Adrenal gland (tissue), 12 donors: ENCODE measurements around the gene CCT2. TPM values are rescaled to one million over a fixed set of nuclear protein-coding genes. Genes with fewer than 3 reads are reported as not detected.
"Not testable (repeated sequence)": the region's sequence is repeated elsewhere in the genome, so short reads cannot be mapped to it uniquely, and the experiment has no call there.

Experiments used
- DNase-seq, 7 donors: peaks; one replicate each; pipeline ENCODE4 v3.0.0-alpha.2; 2019 to 2020
- H3K27ac ChIP-seq, 5 donors: fragments of 200-600 bp; sonication (generic) in 4 of 5; 1 replicate in 3 of 5; 2 replicates in 2 of 5; pipeline versions ENCODE4 v1.5.1 to v1.8.0; 2016 to 2020; ENCODE audit warnings: mild to moderate bottlenecking in 1 of 5
- H3K27me3 ChIP-seq: fragments of 200-600 bp; 2 replicates; pipeline ENCODE4 v1.8.0; 2021
- H3K36me3 ChIP-seq, 2 donors: fragments of 200-600 bp; replicated peaks in 1 of 2; 1 replicate in 1 of 2; 2 replicates in 1 of 2; pipeline versions ENCODE4 v1.5.1 to v1.8.0; 2018 to 2022
- H3K4me1 ChIP-seq, 2 donors: fragments of 200-600 bp; replicated peaks in 1 of 2; 1 replicate in 1 of 2; 2 replicates in 1 of 2; pipeline versions ENCODE4 v1.5.1 to v1.8.0; 2018 to 2021
- H3K4me3 ChIP-seq, 4 donors: fragments of 200-600 bp; sonication (generic) in 3 of 4; one replicate each; pipeline ENCODE4 v1.5.1; 2016 to 2018
- H3K9me3 ChIP-seq, 3 donors: fragments of 200-600 bp; sonication (generic) in 1 of 3; replicated peaks in 1 of 3; 1 replicate in 2 of 3; 2 replicates in 1 of 3; pipeline versions ENCODE4 v1.5.1 to v1.8.0; 2016 to 2021
- POLR2A ChIP-seq, 2 donors: fragments of 450-650 bp; IDR thresholded peaks; one replicate each; pipeline ENCODE4 v1.6.1; 2017; ENCODE audit warnings: antibody characterized with exemption in 2 of 2, mild to moderate bottlenecking in 2 of 2, moderate library complexity in 1 of 2
- WGBS, 4 donors: extraction: QIAGEN DNeasy Blood & Tissue Kit in 2 of 4; methylation state at CpG; one replicate each; pipeline versions ENCODE4 v1.1.5 to v1.1.7; 2013 to 2017; 5-methylcytosine and 5-hydroxymethylcytosine counted together
- intact Hi-C, 2 donors: fragments of 100-400 bp; cut with DNase I; formaldehyde crosslinking; loops; one replicate each; pipeline versions ENCODE4 v1.14.1 to v1.15.0; 2022 to 2023
- polyA plus RNA-seq, 3 donors: library from polyadenylated mRNA; stranded (reverse); fragments of 200-250 nt in 2 of 3; fragments of 350-450 nt in 1 of 3; fragmentation: Illumina TruSeq in 1 of 3; extraction: RNeasy Lipid Tissue Mini Kit (QIAGEN cat#74804) in 1 of 3; gene quantifications; one replicate each; pipeline ENCODE4 v1.2.3, GENCODE V29; 2013 to 2014
- total RNA-seq, 9 donors: library from RNA; depleted of rRNA in 4 of 9; stranded (reverse); fragments of >200 nt in 4 of 9; fragments of 120-200 nt in 1 of 9; fragmentation: NEBNext Ultra II Directional in 1 of 9; extraction: Animal tissue kit (Norgen Biotek cat#: 25700) in 1 of 9; gene quantifications; one replicate each; pipeline versions ENCODE4 v1.1.0 to v1.2.4, GENCODE V29; 2013 to 2023
- TF ChIP-seq, protein P1 (sequence below), 6 experiments: fragments of 450-650 bp in 4 of 6; fragments of 200-600 bp in 2 of 6; sonication (generic) in 1 of 6; IDR thresholded peaks; 1 replicate in 5 of 6; 2 replicates in 1 of 6; pipeline versions ENCODE4 v1.5.1 to v1.8.0; 2016 to 2021; ENCODE audit warnings: antibody characterized with exemption in 6 of 6, mild to moderate bottlenecking in 2 of 6, moderate library complexity in 1 of 6
- donor health status: healthy with polysubstance abuse.
- donor health status: Bipolar disorder and iron deficiency.
- donor health status: DM: yes; HTN: yes; CAD: no.
- donor health status: DM: no; HTN: no; CAD: no.
- donor health status: DM: no; HTN: no; CAD: no.
- donor health status: DM: yes; HTN: yes; CAD: no.

The CCT2 gene
- total and polyA plus RNA-seq, 12 donors, result 83.5 to 290 (median 119) TPM

DNA sequence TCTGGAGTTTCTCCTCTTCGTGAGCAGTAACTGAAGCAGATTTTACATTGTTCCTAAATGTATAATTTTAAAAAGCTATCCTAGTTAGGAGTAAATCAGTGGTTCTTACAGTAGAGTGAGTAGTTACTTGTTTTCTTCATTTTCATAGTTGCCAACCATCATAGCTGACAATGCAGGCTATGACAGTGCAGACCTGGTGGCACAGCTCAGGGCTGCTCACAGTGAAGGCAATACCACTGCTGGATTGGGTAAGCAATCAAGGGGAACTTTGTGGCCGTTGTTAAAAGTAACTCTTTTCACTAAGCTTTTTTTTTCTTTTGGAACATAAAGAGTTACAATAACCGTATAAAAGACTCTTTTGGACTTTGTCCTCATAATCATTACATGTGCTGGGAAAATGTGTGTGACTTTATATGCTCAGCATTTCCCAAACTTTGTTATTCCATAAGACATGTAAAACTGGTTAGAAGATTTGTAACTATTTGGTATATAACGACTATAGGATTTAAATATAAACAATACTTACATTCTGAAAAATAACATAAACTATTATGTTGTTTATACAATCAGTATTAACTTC lies 13.0 kb downstream of the CCT2 start:
- Histone ChIP-seq H3K27me3 (no peaks in the 10 kb centered on the region), H3K4me3 (no peak overlapping the region), H3K27ac (no peak overlapping the region), H3K4me1 (no peaks in the 10 kb centered on the region), H3K9me3 (no peaks in the 10 kb centered on the region), H3K36me3 (peaks cover 0 to 90% of the 10 kb centered on the region in 2 donors)
- TF ChIP-seq, protein P1, sequence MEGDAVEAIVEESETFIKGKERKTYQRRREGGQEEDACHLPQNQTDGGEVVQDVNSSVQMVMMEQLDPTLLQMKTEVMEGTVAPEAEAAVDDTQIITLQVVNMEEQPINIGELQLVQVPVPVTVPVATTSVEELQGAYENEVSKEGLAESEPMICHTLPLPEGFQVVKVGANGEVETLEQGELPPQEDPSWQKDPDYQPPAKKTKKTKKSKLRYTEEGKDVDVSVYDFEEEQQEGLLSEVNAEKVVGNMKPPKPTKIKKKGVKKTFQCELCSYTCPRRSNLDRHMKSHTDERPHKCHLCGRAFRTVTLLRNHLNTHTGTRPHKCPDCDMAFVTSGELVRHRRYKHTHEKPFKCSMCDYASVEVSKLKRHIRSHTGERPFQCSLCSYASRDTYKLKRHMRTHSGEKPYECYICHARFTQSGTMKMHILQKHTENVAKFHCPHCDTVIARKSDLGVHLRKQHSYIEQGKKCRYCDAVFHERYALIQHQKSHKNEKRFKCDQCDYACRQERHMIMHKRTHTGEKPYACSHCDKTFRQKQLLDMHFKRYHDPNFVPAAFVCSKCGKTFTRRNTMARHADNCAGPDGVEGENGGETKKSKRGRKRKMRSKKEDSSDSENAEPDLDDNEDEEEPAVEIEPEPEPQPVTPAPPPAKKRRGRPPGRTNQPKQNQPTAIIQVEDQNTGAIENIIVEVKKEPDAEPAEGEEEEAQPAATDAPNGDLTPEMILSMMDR (IDR thresholded peaks at IDR 0.05), result no peak
- TF ChIP-seq POLR2A (IDR thresholded peaks at IDR 0.05), result no peak
- 64 to 82% (median 72%) methylated on average over 4 of the region's 4 CpGs for WGBS, 4 donors
- DNase-seq, result no peak
- intact Hi-C loops, result no loop called here

GRCh38 chr12:69600804-69601203 lies 15.5 kb downstream of the CCT2 start:
- H3K4me3 ChIP-seq, result no peak overlapping the region
- H3K36me3 ChIP-seq, result peaks cover 0 to 70% of the 10 kb centered on the region in 2 donors
- H3K4me1 ChIP-seq, result no peaks in the 10 kb centered on the region
- no peaks in the 10 kb centered on the region for H3K27me3 ChIP-seq
- no peak for DNase-seq
- no peak overlapping the region for H3K27ac ChIP-seq
- intact Hi-C loops, result no loop called here
- no peaks in the 10 kb centered on the region for H3K9me3 ChIP-seq
- TF ChIP-seq, protein P1 (IDR thresholded peaks at IDR 0.05), result no peak
- TF ChIP-seq POLR2A (IDR thresholded peaks at IDR 0.05), result no peak

- Histone ChIP-seq H3K27me3 (no peaks in the 10 kb centered on the region), H3K4me1 (no peaks in the 10 kb centered on the region), H3K27ac (no peak overlapping the region), H3K9me3 (no peaks in the 10 kb centered on the region), H3K36me3 (peaks cover 0 to 59% of the 10 kb centered on the region in 2 donors), H3K4me3 (no peak overlapping the region)
- DNase-seq, result no peak
- intact Hi-C loops, result no loop called here
- 91 to 98% (median 94%) methylated on average over 6 of the region's 6 CpGs for WGBS, 4 donors
- TF ChIP-seq, protein P1 (IDR thresholded peaks at IDR 0.05), result no peak
- no peak for TF ChIP-seq POLR2A (IDR thresholded peaks at IDR 0.05)
These were observed 16.9 kb downstream of the CCT2 start for GRCh38 chr12:69601962-69602685.

DNA sequence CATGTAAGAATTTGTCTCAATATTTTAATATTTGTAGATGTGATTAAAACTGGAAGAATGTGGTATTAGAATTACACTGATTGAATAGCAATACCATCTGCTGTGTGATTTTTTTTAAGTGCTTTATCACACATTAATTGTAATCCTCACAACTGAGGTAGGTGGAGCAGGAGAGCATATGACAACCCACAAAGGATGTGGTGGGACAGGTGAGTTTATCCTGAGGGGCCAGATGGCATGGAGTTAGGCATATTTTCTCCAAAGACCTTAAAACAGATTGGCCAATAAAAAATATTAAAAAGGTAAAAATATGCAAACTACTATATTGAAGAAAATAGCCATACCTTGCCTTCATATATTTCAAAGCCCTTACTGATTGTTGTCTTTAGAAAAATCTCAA lies 17.7 kb downstream of the CCT2 start:
- Histone ChIP-seq H3K27me3 (no peaks in the 10 kb centered on the region), H3K36me3 (peaks cover 0 to 51% of the 10 kb centered on the region in 2 donors), H3K27ac (no peak overlapping the region), H3K4me1 (no peaks in the 10 kb centered on the region), H3K4me3 (no peak overlapping the region), H3K9me3 (no peaks in the 10 kb centered on the region)
- no peak for DNase-seq
- TF ChIP-seq, protein P1 (IDR thresholded peaks at IDR 0.05), result no peak
- no peak for TF ChIP-seq POLR2A (IDR thresholded peaks at IDR 0.05)
- intact Hi-C loops, result no loop called here

- H3K27me3 ChIP-seq, H3K4me3 ChIP-seq, H3K4me1 ChIP-seq, intact Hi-C loops, H3K27ac ChIP-seq, H3K9me3 ChIP-seq, DNase-seq: not testable (repeated sequence)
- WGBS, 4 donors, result 95 to 97% (median 96%) methylated on average over 5 to 6 of the region's 6 CpGs
- H3K36me3 ChIP-seq, result peaks cover 0 to 45% of the 10 kb centered on the region in 2 donors
These were observed 18.3 kb downstream of the CCT2 start for GRCh38 chr12:69603556-69603955.

DNA sequence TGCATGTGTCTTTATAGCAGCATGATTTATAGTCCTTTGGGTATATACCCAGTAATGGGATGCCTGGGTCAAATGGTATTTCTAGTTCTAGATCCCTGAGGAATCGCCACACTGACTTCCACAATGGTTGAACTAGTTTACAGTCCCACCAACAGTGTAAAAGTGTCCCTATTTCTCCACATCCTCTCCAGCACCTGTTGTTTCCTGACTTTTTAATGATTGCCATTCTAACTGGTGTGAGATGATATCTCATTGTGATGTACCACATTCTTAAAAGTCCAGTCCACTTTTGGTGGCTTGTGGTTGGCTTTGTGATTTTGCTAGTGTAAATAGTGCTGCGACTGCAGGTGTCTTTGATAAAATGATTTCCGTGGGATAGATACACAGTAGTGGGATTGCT lies 19.0 kb downstream of the CCT2 start:
- H3K4me3 ChIP-seq, H3K9me3 ChIP-seq, DNase-seq, H3K27ac ChIP-seq, H3K4me1 ChIP-seq, H3K27me3 ChIP-seq, intact Hi-C loops: not testable (repeated sequence)
- H3K36me3 ChIP-seq, result peaks cover 0 to 38% of the 10 kb centered on the region in 2 donors
- WGBS, 4 donors, result 88 to 93% (median 91%) methylated on average over 2 to 3 of the region's 3 CpGs
